SK-N-SH (cell line): ENCODE data around the gene TMEM185A.
"Not testable (repeated sequence)": the region's sequence is repeated elsewhere in the genome, so short reads cannot be mapped to it uniquely, and the experiment has no call there.

Experiments
- CTCF ChIP-seq: fragments of 200-600 bp; sonication (generic); IDR thresholded peaks from 2 replicates; pipeline ENCODE4 v1.6.1; 2017; ENCODE audit warnings: antibody characterized with exemption, mild to moderate bottlenecking, moderate library complexity
- JUND ChIP-seq: IDR thresholded peaks from 2 replicates; pipeline ENCODE4 v1.4.0; 2012
- TEAD4 ChIP-seq: IDR thresholded peaks from 2 replicates; pipeline ENCODE4 v1.4.0; 2012; ENCODE audit warnings: mild to moderate bottlenecking, borderline replicate concordance; ENCODE audit not compliant: insufficient read depth

- not testable (repeated sequence) for TF ChIP-seq CTCF, JUND, TEAD4
Observed at GRCh38 chrX:149656260-149656884, 24.8 kb upstream of the TMEM185A start.
